GM18508 (cell line): ENCODE results near the gene PPP4R3B.

Experiments
- ATAC-seq: cut with Tn5 transposase; IDR thresholded peaks from one replicate; pipeline ENCODE4 v1.9.1; 2021; ENCODE audit warnings: moderate number of reproducible peaks; ENCODE audit not compliant: insufficient read depth, unreplicated experiment

The PPP4R3B gene

DNA sequence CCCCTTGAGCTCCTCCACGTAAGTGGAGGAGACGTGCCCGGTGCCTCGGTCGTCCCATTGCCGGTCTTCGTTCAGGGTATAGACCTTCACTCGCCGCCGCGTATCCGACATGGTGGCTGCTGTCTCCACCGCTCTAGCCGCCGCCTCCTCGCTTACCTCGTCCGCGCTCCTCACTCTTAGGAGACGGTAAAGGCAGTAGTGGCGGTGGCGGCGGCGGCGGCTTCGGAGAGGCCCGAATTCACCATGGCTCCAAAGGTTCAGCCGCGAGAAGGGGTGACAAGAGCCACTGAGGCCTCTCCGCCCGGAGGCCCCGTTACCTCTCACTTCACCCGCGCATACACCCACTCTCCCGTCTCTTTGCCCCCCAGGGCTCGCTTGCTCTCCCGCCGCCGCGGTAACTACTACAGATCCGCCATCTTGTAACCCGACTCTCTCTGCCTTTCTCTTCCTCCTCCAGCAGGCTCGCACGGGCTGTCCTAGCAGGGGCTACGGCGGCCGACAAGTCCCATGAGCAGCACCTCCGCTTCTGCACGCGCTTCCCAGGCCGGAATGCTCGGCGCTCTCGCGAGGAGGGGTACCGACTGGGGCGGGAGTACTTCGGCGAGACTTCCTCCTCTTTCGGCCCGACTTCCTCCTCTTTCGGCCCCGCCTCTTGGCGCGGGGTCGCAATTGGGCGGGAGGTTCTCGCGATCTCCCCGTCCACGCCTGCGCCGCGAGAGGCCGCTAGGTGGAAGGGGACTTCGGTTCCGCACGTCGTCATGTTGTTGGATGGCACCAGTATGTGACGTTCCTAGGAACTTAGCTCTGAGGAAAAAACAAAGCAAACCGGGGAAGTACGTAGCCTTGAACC lies at the start of gene PPP4R3B:
Gene PPP4R3B (minus strand): TSS at position 448 of the 850 bp plus-strand sequence. CDS start 337 bp downstream, at position 111.
- peak; percentile 72 for ATAC-seq

DNA sequence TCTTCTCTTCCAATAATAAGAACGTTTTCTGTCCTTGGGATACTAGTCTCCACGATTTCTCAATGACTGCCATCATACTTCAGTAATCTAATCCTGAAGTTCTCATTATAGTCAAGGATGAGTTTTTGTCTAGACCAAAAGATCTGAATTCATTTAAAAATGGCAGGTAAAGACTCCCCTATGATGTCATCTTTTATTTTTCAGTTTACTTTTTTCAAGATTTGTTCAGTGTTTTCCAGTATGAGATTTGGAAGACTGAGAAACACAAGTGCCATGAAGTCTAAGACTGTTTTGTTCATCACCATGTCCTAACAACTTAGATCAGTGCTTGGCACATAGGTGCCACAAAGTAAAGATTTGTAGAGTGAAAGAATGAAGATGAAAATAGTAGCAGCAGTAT lies 35.8 kb upstream of the PPP4R3B start:
- no peak for ATAC-seq

DNA sequence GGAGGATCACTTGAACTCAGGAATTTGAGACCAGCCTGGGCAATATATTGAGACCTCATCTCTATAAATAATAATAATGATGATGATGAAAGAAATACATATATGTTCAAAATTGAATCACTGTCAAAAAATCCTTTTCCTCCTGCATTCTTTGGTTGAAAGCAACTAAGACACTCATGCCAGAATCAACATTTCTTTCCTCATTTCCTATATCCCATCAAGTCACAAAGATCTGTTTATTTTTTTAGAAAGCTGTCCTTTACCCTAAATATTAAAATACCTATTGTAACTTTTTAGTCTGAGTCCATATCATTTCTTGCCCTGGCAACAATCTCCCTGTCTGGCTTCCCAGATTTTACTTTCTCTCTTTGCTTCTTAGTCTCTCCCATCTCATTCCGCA lies 31.8 kb upstream of the PPP4R3B start:
- ATAC-seq, result no peak

DNA sequence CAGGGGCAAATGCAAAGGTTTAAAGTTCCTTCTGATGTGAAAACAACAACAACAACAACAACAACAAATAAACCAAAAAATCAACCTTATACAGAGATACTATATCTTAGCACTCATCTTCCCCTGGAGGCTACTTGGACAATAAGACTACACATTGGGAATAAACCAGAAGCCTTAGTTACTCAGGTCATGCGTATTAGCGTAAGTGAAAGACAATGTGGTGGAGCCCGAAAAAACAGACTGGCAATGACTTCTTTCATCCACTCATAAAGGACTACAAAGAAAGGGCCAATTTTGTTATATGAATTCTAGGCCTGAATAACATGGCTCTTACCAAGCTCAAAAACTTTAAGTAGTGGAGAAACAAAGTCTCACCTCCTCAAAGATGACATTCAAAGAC lies 19.4 kb upstream of the PPP4R3B start:
- ATAC-seq, result no peak

DNA sequence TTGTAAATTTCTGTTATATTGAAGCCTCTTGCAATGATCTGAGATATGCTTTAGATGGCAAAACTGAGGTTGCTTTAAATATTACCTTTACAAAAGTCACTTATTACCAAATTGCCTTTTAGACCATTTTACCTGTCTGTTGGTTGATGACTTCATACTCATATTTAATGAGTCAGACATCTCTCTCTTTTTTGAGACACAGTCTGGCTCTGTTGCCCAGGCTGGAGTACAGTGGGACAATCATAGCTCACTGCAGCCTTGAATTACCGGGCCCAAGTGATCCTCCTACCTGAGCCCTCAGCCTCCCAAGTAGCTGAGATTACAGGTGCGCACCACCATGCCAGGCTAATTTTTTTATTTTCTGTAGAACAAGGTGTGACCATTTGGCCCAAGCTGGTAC lies 11.5 kb upstream of the PPP4R3B start:
- ATAC-seq, result no peak

DNA sequence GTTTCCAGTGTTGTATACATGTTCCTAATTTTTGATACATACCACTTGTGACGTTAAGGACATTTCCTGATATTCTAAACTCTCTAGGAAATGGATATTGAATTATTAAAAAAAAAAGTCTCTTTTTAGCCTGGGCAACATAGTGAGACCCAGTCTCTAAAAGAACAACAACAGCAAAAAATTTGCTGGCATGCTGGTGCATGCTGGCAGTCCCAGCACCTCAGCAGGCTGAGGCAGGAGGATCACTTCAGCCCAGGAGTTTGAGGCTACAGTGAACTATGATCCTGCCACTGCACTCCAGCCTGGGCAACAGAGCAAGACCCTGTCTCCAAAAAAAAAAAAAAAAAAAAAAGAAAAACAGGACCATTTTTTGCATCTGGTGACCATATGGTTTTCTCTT lies 10.5 kb upstream of the PPP4R3B start:
- no peak for ATAC-seq

DNA sequence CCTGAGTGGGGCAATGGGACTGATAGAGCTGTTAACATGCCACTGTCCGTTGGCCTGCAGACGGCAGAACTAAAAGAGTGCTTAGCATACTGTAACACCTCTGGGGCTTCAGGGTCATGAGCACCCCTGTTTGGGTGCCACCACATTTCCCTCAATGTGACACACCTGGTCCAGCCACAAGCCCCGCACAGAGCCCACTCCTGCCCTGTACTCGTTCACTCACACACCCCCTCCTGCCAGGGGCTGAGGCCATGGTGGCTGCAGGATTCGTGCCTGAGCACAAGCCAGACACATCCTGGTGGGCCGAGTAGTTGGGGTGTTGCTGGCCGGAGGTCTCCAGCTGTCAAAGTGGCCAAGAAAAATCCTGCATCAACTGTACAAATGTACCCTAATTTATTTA lies 4.4 kb upstream of the PPP4R3B start:
- ATAC-seq, result no peak

DNA sequence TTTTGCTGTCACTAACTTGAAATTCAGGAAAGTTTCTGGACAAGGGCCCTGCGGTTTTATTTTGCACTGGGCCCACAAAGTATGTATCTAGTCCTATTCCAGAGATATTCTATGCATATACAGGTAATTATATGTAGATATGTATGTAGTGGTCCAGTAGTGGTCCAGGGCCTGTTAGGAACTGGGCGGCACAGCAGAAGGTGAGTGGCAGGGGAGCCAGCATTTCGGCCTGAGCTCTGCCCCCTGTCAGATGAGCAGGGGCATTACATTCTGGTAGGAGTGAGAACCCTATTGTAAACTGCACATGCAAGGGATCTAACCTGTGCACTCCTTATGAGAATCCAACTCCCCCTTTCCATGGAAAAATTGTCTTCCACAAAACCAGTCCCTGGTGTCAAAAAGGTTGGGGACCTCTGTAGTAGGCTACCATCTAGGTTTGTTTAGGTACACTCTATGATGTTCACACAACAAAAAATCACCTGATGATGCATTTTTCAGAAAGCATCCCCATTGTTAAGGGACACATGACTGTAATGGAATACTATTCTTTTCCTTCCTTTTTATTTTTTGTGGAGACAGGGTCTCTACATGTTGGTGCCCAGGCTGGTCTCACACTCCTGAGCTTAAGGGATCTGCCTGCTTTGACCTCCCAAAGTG lies 2.8 kb upstream of the PPP4R3B start:
- ATAC-seq, result no peak

DNA sequence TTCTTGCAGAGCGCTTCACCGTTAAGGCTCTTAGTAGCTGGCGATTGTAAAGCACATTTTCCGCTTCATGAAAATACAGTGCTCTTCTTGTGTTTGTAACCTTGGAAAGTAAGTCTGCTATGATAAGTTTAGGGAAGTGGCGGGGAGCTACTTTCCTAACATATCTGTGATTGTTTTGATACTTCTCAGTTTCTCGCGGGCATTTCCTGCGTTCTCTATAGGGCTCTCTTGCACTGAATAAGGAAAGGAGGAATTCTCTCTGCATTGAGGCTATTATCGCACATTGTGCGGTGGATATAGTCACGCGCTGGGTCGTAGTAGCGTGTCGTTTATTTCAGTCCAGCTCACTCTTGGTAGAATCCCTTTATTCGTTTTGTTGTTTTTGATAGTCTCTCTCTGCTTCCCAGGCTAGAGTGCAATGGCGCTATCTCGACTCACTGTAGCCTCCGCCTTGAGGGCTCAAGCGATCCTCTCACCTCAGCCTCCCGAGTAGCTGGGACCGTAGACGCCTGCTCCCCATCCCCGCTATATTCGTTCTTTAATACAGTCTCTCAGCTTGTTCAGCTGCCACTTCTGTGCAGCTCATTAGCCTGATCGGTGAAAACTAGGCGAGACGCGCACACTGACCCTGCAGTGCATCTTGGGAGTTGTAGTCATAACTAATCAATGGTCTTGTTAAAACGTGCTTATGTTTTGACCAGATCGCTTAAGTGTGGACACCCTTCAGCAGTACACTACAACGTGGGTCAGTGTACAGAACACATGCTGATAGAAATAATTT lies 1.0 kb upstream of the PPP4R3B start:
- ATAC-seq, result peak; percentile 35

DNA sequence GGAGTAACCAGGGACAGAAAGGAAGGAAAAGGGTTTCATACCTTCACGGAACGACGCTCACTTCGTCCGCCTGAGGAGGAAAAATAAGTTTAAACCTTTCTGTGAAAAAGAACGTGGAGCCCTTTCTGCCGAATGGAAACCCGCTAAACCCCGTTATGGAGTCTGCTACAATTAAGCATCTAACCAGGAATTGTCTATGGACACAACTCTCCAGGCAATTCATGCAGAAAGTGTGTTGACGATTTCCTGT lies 528 bp upstream of the PPP4R3B start:
- no peak for ATAC-seq

DNA sequence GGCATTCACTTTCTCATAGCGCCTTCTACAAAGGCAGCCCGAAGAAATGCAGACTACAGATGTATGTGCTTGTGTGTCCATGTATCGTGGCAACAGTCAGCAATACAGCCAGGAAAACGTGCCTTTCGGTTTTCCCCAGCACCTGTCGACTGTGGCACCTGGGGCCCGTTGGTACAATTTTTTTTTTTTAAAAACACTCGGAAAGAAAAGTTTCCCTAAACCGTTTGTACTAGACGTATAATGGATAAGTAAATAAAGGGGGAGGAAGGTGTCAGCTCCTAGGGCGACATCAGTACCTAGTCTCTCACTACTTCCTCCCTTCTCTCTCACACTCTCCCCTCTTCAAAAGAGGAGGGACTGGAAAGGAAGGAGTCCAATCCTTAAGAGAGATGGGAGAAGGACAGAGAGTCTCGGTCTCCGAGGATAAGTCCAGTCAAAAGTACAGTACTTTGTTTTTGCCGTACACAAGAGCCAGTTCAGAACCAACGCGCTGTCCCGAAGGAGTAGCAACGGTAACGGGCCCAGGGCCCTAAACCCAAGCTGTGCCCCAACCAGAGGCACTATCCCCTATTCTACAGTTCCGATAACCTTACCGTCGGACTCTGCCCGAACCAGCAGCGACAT lies 759 bp downstream of the PPP4R3B start:
- no peak for ATAC-seq

DNA sequence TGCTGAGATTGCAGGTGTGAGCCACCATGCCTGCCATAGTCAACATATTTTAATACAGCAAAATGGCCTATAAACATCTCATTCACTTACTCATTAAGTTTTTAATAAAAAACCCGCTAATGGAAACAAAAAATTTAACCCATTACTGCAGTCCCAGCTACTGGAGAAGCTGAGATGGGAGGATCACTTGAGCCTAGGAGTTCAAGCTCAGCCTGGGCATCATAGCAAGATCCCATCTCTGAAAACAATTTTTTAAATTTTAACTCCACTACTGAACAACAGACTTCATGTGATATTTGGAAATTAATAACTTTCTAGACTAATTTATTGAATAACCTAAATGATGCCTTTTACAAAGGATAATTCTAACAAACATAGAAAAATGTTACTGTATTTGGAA lies 5.4 kb downstream of the PPP4R3B start:
- ATAC-seq, result no peak

DNA sequence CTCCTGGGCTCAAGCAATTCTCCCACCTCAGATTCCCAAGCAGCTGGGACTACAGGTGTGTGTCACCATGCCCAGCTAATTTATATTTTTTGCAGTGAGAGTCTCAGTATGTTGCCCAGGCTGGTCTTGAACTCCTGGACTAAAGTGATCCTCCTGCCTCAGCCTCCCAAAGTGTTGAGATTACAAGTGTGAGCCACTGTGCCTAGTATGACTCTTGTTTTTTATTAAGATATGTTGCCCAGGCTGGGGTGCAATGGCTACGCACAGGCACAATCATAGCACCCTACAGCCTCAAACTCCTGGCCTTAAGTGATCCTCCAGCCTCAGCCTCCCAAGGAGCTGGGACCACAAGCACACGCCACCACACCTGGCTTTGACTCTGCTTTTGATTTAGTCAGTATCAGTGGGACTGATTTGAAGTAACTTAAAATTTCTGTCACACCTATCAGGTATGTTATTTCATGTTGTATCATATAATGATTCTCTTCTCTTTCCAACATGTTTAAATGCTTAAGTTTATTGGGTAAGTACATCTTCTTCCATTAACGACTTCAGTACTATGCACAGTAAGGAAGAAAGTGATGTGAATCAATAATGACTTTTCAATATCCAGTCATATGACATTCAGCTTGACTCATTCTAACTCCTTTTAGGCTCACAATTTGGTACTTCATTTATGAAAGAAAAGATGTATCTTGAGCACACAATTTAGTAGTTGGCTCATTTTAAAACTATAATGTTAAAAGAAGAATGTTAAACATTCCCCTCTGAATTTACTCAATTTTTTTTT lies 6.3 kb downstream of the PPP4R3B start:
- no peak for ATAC-seq

DNA sequence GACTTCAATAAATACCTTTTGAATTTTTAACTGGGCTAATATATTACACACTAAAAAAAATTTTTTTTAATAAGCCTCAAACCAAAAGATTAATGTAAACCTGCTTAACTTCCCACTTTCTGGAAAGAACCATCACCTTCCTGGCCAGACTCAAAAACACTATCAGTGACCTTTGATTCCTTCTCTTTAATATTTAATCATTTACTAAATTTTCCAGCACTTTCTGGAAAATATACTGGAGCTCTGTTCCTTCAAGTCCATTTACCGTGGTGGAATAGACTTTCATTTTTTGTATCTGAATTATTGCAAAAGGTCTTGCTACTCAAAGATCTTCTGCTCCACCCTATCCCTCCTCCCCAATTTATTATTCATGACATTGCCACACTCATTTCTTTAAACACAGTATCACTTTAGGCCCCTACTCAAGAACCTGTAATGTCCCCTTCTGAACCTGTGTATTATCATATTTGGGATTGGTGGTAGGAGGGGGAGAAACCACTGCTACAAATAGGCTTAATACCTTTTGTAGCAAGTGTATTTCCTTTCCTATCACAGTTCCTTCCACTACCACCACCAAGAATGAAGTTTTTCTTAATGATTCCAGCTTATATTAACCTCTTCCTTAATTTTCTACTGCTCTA lies 7.4 kb downstream of the PPP4R3B start:
- ATAC-seq, result no peak

DNA sequence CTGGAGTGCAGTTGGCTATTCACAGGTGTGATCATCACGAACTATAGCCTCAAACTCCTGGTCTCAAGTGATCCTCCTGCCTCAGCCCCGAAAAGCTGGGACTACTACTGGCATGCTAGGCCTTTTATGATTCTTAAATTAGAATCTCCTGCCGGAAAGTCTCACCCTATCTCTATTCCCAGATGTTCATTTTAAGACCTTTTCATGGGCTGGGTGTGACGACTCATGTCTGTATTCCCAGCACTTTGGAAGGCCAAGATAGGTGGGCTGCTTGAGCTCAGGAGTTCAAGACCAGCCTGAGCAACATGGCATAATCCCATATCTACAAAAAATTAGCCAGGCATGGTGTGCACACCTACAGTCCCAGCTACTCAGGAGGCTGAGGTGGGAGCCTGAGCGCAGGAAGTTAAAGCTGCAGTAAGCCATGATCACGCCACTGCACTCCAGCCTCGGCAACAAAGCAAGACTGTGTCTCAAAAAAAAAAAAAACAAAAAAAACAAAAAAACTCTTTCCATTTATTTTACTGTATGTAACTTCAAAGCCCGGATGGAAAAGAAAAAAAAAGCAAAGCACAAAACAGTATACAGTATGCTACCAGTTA lies 8.1 kb downstream of the PPP4R3B start:
- no peak for ATAC-seq

DNA sequence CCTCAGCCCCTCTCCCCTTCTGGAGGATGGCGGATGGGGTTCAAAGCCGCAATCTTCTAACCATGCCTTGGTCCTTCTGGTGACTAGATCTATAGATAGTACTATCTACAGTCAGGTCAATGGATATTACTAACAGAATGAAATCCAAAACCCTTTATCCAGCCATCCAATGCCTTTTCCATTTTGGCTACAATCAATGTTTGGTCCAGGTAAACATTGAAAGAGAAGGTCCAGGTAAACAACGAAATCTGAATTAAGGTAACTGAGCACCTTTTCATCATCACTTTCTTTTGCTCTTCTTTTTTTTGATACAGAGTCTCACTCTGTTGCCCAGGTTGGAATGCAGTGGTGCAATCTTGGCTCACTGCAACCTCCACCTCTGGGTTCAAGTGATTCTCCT lies 9.7 kb downstream of the PPP4R3B start:
- ATAC-seq, result no peak

DNA sequence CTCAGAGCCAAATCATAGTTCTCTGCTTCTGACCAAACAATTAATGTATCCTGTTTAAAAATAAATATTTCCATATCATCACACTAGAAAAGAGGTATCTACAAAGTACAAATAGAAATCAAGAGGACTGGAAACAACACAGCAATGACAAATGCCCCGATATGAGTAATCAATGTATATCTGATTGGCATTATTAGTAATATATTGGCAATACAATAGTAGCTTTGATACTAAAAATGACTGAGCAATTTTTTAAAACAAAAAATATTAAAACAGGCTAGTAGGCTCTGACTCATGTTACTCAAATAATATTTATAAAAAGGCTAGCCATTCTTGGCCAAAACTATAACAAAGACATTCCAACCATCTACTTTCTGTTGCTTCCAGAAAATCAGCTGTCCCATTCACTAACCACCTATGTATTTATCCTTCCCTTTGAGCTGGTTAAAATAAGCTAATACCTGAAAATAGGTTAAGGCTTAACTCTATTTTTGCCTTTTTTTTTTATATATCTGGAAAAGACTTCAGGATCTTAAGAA lies 13.3 kb downstream of the PPP4R3B start:
- ATAC-seq, result no peak

DNA sequence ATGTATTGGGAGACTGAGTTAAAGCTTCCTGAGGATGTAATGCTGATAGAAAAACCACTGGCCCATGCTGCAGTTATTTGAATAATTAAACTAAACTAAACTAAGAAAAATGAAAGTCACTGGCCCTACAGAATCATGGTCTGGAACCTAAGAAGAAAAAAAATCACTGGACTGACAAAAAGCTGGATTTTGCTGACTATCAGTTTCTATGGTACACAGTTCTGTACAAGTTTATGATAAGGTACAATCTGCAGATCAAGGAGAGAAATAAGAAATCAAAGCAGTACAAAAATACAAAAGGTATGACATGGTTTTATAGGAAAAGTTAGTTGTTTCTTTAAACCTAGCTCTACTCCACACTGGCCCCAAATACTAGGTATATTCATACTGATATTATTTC lies 15.6 kb downstream of the PPP4R3B start:
- no peak for ATAC-seq
